Endothelial cell of umbilical vein (primary cell): Measurements from ENCODE around the gene NFKBIL1. TPM values are rescaled to one million over a fixed set of nuclear protein-coding genes. Genes with fewer than 3 reads are reported as not detected.

Source experiments
- BruUV-seq: library from RNA; stranded (reverse); fragments of 400-500 nt; replicated peaks from 2 replicates; lab custom pipeline; 2021; lab: Mats Ljungman, UMichigan
- CTCF ChIA-PET: fragments of 300-600, 350-600 bp; sonication (Branson Sonifier 250); formaldehyde crosslinking; loops from one replicate; lab custom pipeline; 2021; ENCODE audit warnings: antibody characterized with exemption, inconsistent platforms; lab: Charles Lee
- POLR2A ChIA-PET: fragments of 300-600, 350-600 bp; sonication (Branson Sonifier 250); formaldehyde crosslinking; loops from one replicate; lab custom pipeline; 2021; ENCODE audit warnings: antibody characterized with exemption, inconsistent platforms; lab: Charles Lee
- DNase-seq: peaks from one replicate; pipeline ENCODE4 v3.0.0-alpha.2; 2011; ENCODE audit warnings: low read depth, low spot score
- FAIRE-seq: peaks from 2 replicates; lab custom pipeline; 2011; peaks lifted over from hg19 to GRCh38; lab: Jason Lieb, UNC
- H2AFZ ChIP-seq: 2 replicates; pipeline ENCODE4 v1.6.0; 2012; ENCODE audit warnings: low read depth, low read length, control low read depth, inconsistent platforms
- H3K27ac ChIP-seq: 2 replicates; pipeline ENCODE4 v1.5.1; 2011; ENCODE audit warnings: low read depth, mild to moderate bottlenecking, control low read depth, low read length, moderate library complexity; ENCODE audit not compliant: insufficient read depth
- H3K27me3 ChIP-seq, 2 experiments: 2 replicates each; pipeline versions ENCODE4 v1.6.0 to v1.6.1; 2011; ENCODE audit warnings: low read length in 2 of 2, mixed read lengths in 1 of 2; ENCODE audit not compliant: control insufficient read depth in 2 of 2, insufficient read depth in 2 of 2
- H3K36me3 ChIP-seq, 2 experiments: 2 replicates in 1 of 2; 3 replicates in 1 of 2; pipeline ENCODE4 v1.5.1; 2011; ENCODE audit warnings: low read length in 2 of 2, mild to moderate bottlenecking in 1 of 2, moderate library complexity in 1 of 2; ENCODE audit not compliant: control insufficient read depth in 2 of 2, insufficient read depth in 2 of 2; ENCODE audit errors: extremely low read depth in 1 of 2
- H3K4me1 ChIP-seq: 3 replicates; pipeline ENCODE4 v1.5.1; 2011; ENCODE audit warnings: mild to moderate bottlenecking, low read length; ENCODE audit not compliant: control insufficient read depth, insufficient read depth; ENCODE audit errors: extremely low read depth
- H3K4me2 ChIP-seq: 2 replicates; pipeline ENCODE4 v1.6.1; 2011; ENCODE audit warnings: low read length, control low read depth, mixed read lengths; ENCODE audit not compliant: insufficient read depth
- H3K4me3 ChIP-seq, 3 experiments: fragments of 200-600 bp in 1 of 3; sonication (generic), shearing (Covaris generic) in 1 of 3; replicated peaks in 1 of 3; 2 replicates each; pipeline ENCODE4 v1.5.1; 2011 to 2016; ENCODE audit warnings: control low read depth in 3 of 3, low read length in 3 of 3, mild to moderate bottlenecking in 2 of 3, inconsistent platforms in 1 of 3, low read depth in 1 of 3, moderate library complexity in 1 of 3; ENCODE audit not compliant: insufficient read depth in 1 of 3
- H3K79me2 ChIP-seq: 2 replicates; pipeline ENCODE4 v1.6.0; 2012; ENCODE audit warnings: low read length, inconsistent platforms; ENCODE audit not compliant: control insufficient read depth, insufficient read depth
- H3K9ac ChIP-seq: replicated peaks from 2 replicates; pipeline ENCODE3; 2011; ENCODE audit warnings: low read length, control low read depth; ENCODE audit not compliant: insufficient read depth; ENCODE audit errors: extremely low read depth
- H3K9me1 ChIP-seq: replicated peaks from 3 replicates; pipeline ENCODE4 v1.6.0; 2011; ENCODE audit warnings: mild to moderate bottlenecking, low read length; ENCODE audit not compliant: control insufficient read depth, insufficient read depth; ENCODE audit errors: extremely low read depth
- H3K9me3 ChIP-seq: replicated peaks from 2 replicates; pipeline ENCODE4 v1.5.1; 2012; ENCODE audit warnings: low read length, inconsistent platforms; ENCODE audit not compliant: control insufficient read depth, insufficient read depth
- H4K20me1 ChIP-seq: replicated peaks from 2 replicates; pipeline ENCODE3; 2011; ENCODE audit warnings: mild to moderate bottlenecking, low read length; ENCODE audit not compliant: control insufficient read depth, insufficient read depth; ENCODE audit errors: extremely low read depth
- FOS ChIP-seq: IDR thresholded peaks from 2 replicates; pipeline ENCODE4 v1.6.1; 2011; ENCODE audit warnings: mild to moderate bottlenecking, low read length, moderate library complexity, borderline replicate concordance; ENCODE audit not compliant: insufficient read depth
- JUN ChIP-seq: IDR thresholded peaks from 2 replicates; pipeline ENCODE4 v1.6.1; 2011; ENCODE audit warnings: borderline replicate concordance, low read depth; ENCODE audit not compliant: insufficient read length, insufficient read depth
- POLR2A ChIP-seq: IDR thresholded peaks from 2 replicates; pipeline ENCODE4 v1.6.1; 2012; ENCODE audit warnings: low read depth, mild to moderate bottlenecking, control low read depth, low read length
- POLR2AphosphoS5 ChIP-seq: IDR thresholded peaks from 2 replicates; pipeline ENCODE4 v1.6.1; 2012; ENCODE audit warnings: low read depth, mild to moderate bottlenecking, control low read depth, low read length, moderate library complexity; ENCODE audit not compliant: insufficient read depth
- dilution Hi-C: fragments of 300-500 bp; cut with MboI; formaldehyde crosslinking; loops from one replicate; pipeline ENCODE4 v1.15.0; 2019; ENCODE audit warnings: low sequenced_read_pairs; ENCODE audit not compliant: extremely low pct_ligation_motif_present
- intact Hi-C: fragments of 100-400 bp; cut with micrococcal nuclease; formaldehyde crosslinking; loops from one replicate; pipeline ENCODE4 v1.10.0; 2022
- polyA plus RNA-seq, 4 experiments: library from polyadenylated mRNA; depleted of rRNA in 3 of 4; stranded (reverse) in 3 of 4; unstranded in 1 of 4; fragments of >200 nt; gene quantifications; 2 replicates each; pipeline versions ENCODE4 v1.2.1 to v1.2.3, GENCODE V29; 2011 to 2012; ENCODE audit warnings: missing spikeins in 1 of 4
- total RNA-seq: library from RNA; stranded (reverse); gene quantifications from 2 replicates; pipeline ENCODE4 v1.2.3, GENCODE V29; 2021

NFKBIL1 gene
- total and polyA plus RNA-seq, 2 donors (not counting 3 experiments of a cell fraction or from before 2014, with no cell fraction given): 9.9 to 15.5 TPM

DNA sequence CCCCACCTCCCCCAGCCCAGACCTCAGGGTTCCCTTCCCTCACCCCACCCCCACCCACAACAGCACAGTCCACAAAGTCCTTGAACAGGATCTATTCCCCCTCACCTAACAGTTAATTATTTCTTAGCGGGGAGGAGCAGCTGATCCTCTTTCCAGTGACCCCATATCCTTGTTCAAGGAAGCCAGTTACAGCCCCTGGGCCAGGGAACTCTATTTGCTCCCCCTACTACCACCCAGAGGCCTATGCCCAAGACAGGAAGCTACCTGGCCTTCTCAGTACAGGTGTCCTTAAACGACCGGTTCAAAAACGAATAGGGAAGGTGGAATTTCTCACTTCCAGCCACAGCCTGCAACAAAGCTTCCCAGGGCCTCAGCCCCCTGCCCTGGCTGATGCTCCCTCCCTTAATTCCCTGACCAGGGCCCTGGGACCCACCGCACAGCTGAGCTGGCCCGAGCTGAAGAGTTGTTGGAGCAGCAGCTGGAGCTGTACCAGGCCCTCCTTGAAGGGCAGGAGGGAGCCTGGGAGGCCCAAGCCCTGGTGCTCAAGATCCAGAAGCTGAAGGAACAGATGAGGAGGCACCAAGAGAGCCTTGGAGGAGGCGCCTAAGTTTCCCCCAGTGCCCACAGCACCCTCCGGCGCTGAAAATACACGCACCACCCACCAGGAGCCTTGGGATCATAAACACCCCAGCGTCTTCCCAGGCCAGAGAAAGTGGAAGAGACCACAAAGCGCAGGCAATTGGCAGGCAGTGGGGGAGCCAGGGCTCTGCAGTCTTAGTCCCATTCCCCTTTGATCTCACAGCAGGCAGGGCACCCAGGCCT lies 17.9 kb upstream of the NFKBIL1 start:
- no peak overlapping the region for H3K4me2 ChIP-seq
- peaks cover 17 to 34% of the 10 kb centered on the region in 2 experiments for H3K36me3 ChIP-seq
- intact Hi-C loops: no loop called here
- dilution Hi-C loops: no loop called here
- no peak overlapping the region for H3K4me3 ChIP-seq
- H4K20me1 ChIP-seq: no peaks in the 10 kb centered on the region
- ChIA-PET POLR2A (no interaction called here), CTCF (interaction anchor here (1.1 kb wide), 1 partner anchor 11 kb away, joined by 3 read pairs; no protein-coding TSS in a partner anchor)
- H3K9me1 ChIP-seq: no peaks in the 10 kb centered on the region
- H3K27ac ChIP-seq: no peak overlapping the region
- DNase-seq (no peak), FAIRE-seq (no peak)
- peaks cover 14% of the 10 kb centered on the region for H3K79me2 ChIP-seq
- BruUV-seq: no TSS peak
- H3K9me3 ChIP-seq: no peaks in the 10 kb centered on the region
- TF ChIP-seq POLR2A: no peak
- no peak for TF ChIP-seq JUN
- peak; percentile 15 for TF ChIP-seq POLR2AphosphoS5
- H3K9ac ChIP-seq: no peak overlapping the region
- H2AFZ ChIP-seq: no peak overlapping the region
- H3K4me1 ChIP-seq: peaks cover 24% of the 10 kb centered on the region
- H3K27me3 ChIP-seq: no peaks in the 10 kb centered on the region

DNA sequence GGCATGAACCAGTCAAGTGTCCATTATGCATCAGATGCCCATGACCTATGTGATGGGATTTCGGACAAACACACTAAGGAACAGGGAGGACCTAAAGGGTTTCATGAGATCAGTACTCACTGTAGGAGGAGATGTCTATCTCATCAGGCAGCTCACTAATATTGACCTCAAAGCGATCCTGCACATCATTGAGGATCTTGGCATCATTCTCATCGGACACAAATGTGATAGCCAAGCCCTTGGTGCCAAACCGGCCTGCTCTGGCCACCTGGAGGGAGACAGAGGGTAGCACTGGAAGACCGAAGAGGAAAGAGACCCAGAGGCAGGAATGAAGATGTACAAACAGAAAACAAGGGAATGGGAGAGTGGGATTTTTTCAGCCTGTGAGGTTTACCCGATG lies 16.7 kb upstream of the NFKBIL1 start:
- POLR2A ChIA-PET: no interaction called here
- dilution Hi-C loops: no loop called here

More for the DNA sequence above, 16.7 kb upstream of the NFKBIL1 start:
- no peak overlapping the region for H3K4me3 ChIP-seq
- peaks cover 17% of the 10 kb centered on the region for H3K4me1 ChIP-seq
- peak; percentile 22 for TF ChIP-seq POLR2AphosphoS5
- no peak for TF ChIP-seq FOS
- intact Hi-C loops: no loop called here
- CTCF ChIA-PET: interaction anchor here (1.3 kb wide), 2 partner anchors 11 to 37 kb away, joined by 3 to 7 read pairs; partner anchors contain the start of gene DDX39B
- H3K36me3 ChIP-seq: peaks cover 28 to 45% of the 10 kb centered on the region in 2 experiments
- H4K20me1 ChIP-seq: no peaks in the 10 kb centered on the region
- H3K9ac ChIP-seq: no peak overlapping the region
- no peaks in the 10 kb centered on the region for H3K9me3 ChIP-seq
- no peak overlapping the region for H2AFZ ChIP-seq
- H3K9me1 ChIP-seq: no peaks in the 10 kb centered on the region
- H3K4me2 ChIP-seq: no peak overlapping the region
- H3K79me2 ChIP-seq: peaks cover 25% of the 10 kb centered on the region
- no peak overlapping the region for H3K27ac ChIP-seq
- no peak for FAIRE-seq
- TSS peak; percentile 8 for BruUV-seq
- DNase-seq: no peak
- H3K27me3 ChIP-seq: no peaks in the 10 kb centered on the region
